ENCODE results near the gene ZNF507.

The ZNF507 gene

GRCh38 chr19:32339988-32340874 is 5.2 kb upstream of the ZNF507 start:
- DNase-seq (ENCODE audit: low read depth): no peak

- DNase-seq (ENCODE audit: low read depth): no peak
Observed at GRCh38 chr19:32342695-32343094, 2.7 kb upstream of the ZNF507 start.

GRCh38 chr19:32343550-32344262 is 1.7 kb upstream of the ZNF507 start:
- DNase-seq (ENCODE audit: low read depth): no peak

- no peak for DNase-seq (ENCODE audit: low read depth)
Observed at GRCh38 chr19:32346901-32347300, 1.5 kb downstream of the ZNF507 start.

- no peak for DNase-seq (ENCODE audit: low read depth)
Observed at GRCh38 chr19:32347573-32347972, 2.2 kb downstream of the ZNF507 start.

GRCh38 chr19:32349051-32349450 is 3.6 kb downstream of the ZNF507 start:
- no peak for DNase-seq (ENCODE audit: low read depth)

- no peak for DNase-seq (ENCODE audit: low read depth)
Observed at GRCh38 chr19:32349724-32350470, 4.5 kb downstream of the ZNF507 start.

GRCh38 chr19:32350471-32350865 is 5.1 kb downstream of the ZNF507 start:
- no peak for DNase-seq (ENCODE audit: low read depth)

- no peak for DNase-seq (ENCODE audit: low read depth)
Observed at GRCh38 chr19:32350987-32351348, 5.6 kb downstream of the ZNF507 start.

- no peak for DNase-seq (ENCODE audit: low read depth)
Observed at GRCh38 chr19:32352241-32352630, 6.8 kb downstream of the ZNF507 start.

GRCh38 chr19:32354345-32354744 is 8.9 kb downstream of the ZNF507 start:
- no peak for DNase-seq (ENCODE audit: low read depth)

GRCh38 chr19:32355309-32355708 is 9.9 kb downstream of the ZNF507 start:
- DNase-seq (ENCODE audit: low read depth): no peak

GRCh38 chr19:32357720-32358119 is 12.3 kb downstream of the ZNF507 start:
- DNase-seq (ENCODE audit: low read depth): no peak

GRCh38 chr19:32358321-32358720 is 12.9 kb downstream of the ZNF507 start:
- no peak for DNase-seq (ENCODE audit: low read depth)

- DNase-seq (ENCODE audit: low read depth): no peak
Observed at GRCh38 chr19:32359581-32359980, 14.2 kb downstream of the ZNF507 start.

- DNase-seq (ENCODE audit: low read depth): no peak
Observed at GRCh38 chr19:32361574-32362317, 16.3 kb downstream of the ZNF507 start.

- DNase-seq (ENCODE audit: low read depth): no peak
Observed at GRCh38 chr19:32362318-32362691, 16.9 kb downstream of the ZNF507 start.

GRCh38 chr19:32363175-32363574 is 17.8 kb downstream of the ZNF507 start:
- no peak for DNase-seq (ENCODE audit: low read depth)

GRCh38 chr19:32363632-32364031 is 18.2 kb downstream of the ZNF507 start:
- DNase-seq (ENCODE audit: low read depth): no peak

- DNase-seq (ENCODE audit: low read depth): no peak
Observed at GRCh38 chr19:32364040-32364439, 18.6 kb downstream of the ZNF507 start.

- no peak for DNase-seq (ENCODE audit: low read depth)
Observed at GRCh38 chr19:32367063-32367462, 21.7 kb downstream of the ZNF507 start.

GRCh38 chr19:32367948-32368536 is 22.6 kb downstream of the ZNF507 start:
- DNase-seq (ENCODE audit: low read depth): no peak

All from T-helper 22 cell (primary cell).